ENCODE measurements around the gene CFAP97D1. TPM values are rescaled to one million over a fixed set of nuclear protein-coding genes. Genes with fewer than 3 reads are reported as not detected.

CFAP97D1 gene
- total and polyA plus RNA-seq, 8 donors = 0.06 to 0.11 (median 0.07) TPM; not detected in 4

GRCh38 chr17:43832168-43832975 lies 52.1 kb downstream of the CFAP97D1 start:
- H3K27ac ChIP-seq = peak overlapping the region; percentile 44 to 76
- intact Hi-C loops (cut with DNase I) = loop anchor here in 1 of 2 donors (10.0 kb wide), 1 partner anchor 48 kb away; the partner anchor contains the start of gene CFAP97D1

GRCh38 chr17:43832976-43833829 lies 53.0 kb downstream of the CFAP97D1 start, which contains the start of gene MPP3:
TSS of gene MPP3 (minus strand) at chr17:43833146. CDS start at chr17:43831906, 1,240 bp downstream.
- Histone ChIP-seq H3K36me3 (peaks cover 0 to 18% of the 10 kb centered on the region in 2 donors), H3K4me3 (peak within 1 kb of the TSS; percentile 64 to 66), H3K27ac (peak within 1 kb of the TSS; percentile 44 to 76), H3K9me3 (no peaks in the 10 kb centered on the region), H3K27me3 (peaks cover 0 to 37% of the 10 kb centered on the region in 2 donors), H3K4me1 (peaks cover 12 to 28% of the 10 kb centered on the region in 2 donors)
- ATAC-seq (peak; percentile 93), DNase-seq (peak; percentile 57 to 91 (median 70))
- TF ChIP-seq CTCF (IDR thresholded peaks at IDR 0.05) = no peak
- intact Hi-C loops (cut with DNase I) = loop anchor here in 1 of 2 donors (10.0 kb wide), 1 partner anchor 48 kb away; the partner anchor contains the start of gene CFAP97D1

More at GRCh38 chr17:43832168-43832975, 52.1 kb downstream of the CFAP97D1 start:
- ATAC-seq (peak; percentile 77), DNase-seq (peak; percentile 13 to 92 (median 46))
- H3K4me1 ChIP-seq = peaks cover 12 to 28% of the 10 kb centered on the region in 2 donors
- peak overlapping the region; percentile 64 to 66 for H3K4me3 ChIP-seq
- H3K27me3 ChIP-seq = peaks cover 0 to 37% of the 10 kb centered on the region in 2 donors
- peaks cover 0 to 21% of the 10 kb centered on the region in 2 donors for H3K36me3 ChIP-seq
- TF ChIP-seq CTCF (IDR thresholded peaks at IDR 0.05) = no peak
- H3K9me3 ChIP-seq = no peaks in the 10 kb centered on the region

GRCh38 chr17:43834106-43834505 lies 53.9 kb downstream of the CFAP97D1 start:
- Histone ChIP-seq H3K4me3 (no peak overlapping the region), H3K36me3 (peaks cover 0 to 11% of the 10 kb centered on the region in 2 donors), H3K4me1 (peaks cover 12 to 28% of the 10 kb centered on the region in 2 donors), H3K27ac (no peak overlapping the region), H3K9me3 (no peaks in the 10 kb centered on the region), H3K27me3 (peaks cover 0 to 37% of the 10 kb centered on the region in 2 donors)
- no peak for TF ChIP-seq CTCF (IDR thresholded peaks at IDR 0.05)
- ATAC-seq (no peak), DNase-seq (peak in 1 of 4 donors; percentile 12)
- intact Hi-C loops (cut with DNase I) = loop anchor here in 1 of 2 donors (10.0 kb wide), 1 partner anchor 49 kb away; the partner anchor contains the start of gene CFAP97D1

Other genes starting within 250 kb of the CFAP97D1 start
- gene ETV4, start 234.1 kb upstream of the CFAP97D1 start, total RNA-seq = 1 to 10 TPM; 4.3 to 9.8 TPM
- 10 to 100 TPM in 4 of 6 donors, 1 to 10 TPM in 2; 8.2 to 24.3 (median 17.7) TPM for gene ETV4, start 234.1 kb upstream of the CFAP97D1 start, polyA plus RNA-seq (ENCODE audit: insufficient read length in 6 of 6)
- 1 to 10 TPM in 1 of 2 donors, under 1 TPM in 1; 0.29 to 1.5 TPM for gene MEOX1, start 118.5 kb upstream of the CFAP97D1 start, total RNA-seq
- gene MEOX1, start 118.5 kb upstream of the CFAP97D1 start, polyA plus RNA-seq (ENCODE audit: insufficient read length in 6 of 6) = under 1 TPM; 0.30 to 0.43 (median 0.36) TPM
- under 1 TPM in 1 of 2 donors, not detected in 1; 0.12 TPM for gene SOST, start 21.6 kb upstream of the CFAP97D1 start, total RNA-seq
- gene SOST, start 21.6 kb upstream of the CFAP97D1 start, polyA plus RNA-seq (ENCODE audit: insufficient read length in 6 of 6) = under 1 TPM in 4 of 6 donors, not detected in 2; 0.11 to 0.66 (median 0.19) TPM
- 100 to 1,000 TPM in 1 of 2 donors, 10 to 100 TPM in 1; 95.8 to 105 TPM for gene DUSP3, start 1.5 kb upstream of the CFAP97D1 start, total RNA-seq
- 10 to 100 TPM; 30.9 to 37.8 (median 32.3) TPM for gene DUSP3, start 1.5 kb upstream of the CFAP97D1 start, polyA plus RNA-seq (ENCODE audit: insufficient read length in 6 of 6)
- gene MPP3, start 52.7 kb downstream of the CFAP97D1 start, total RNA-seq = 10 to 100 TPM; 14.4 to 17.9 TPM
- 10 to 100 TPM in 5 of 6 donors, 1 to 10 TPM in 1; 8.0 to 14.4 (median 11.6) TPM for gene MPP3, start 52.7 kb downstream of the CFAP97D1 start, polyA plus RNA-seq (ENCODE audit: insufficient read length in 6 of 6)
- 1 to 10 TPM; 1.6 to 7.1 TPM for gene CD300LG, start 66.7 kb downstream of the CFAP97D1 start, total RNA-seq
- gene CD300LG, start 66.7 kb downstream of the CFAP97D1 start, polyA plus RNA-seq (ENCODE audit: insufficient read length in 6 of 6) = 1 to 10 TPM in 5 of 6 donors, under 1 TPM in 1; 0.53 to 1.9 (median 1.4) TPM
- gene MPP2, start 127.1 kb downstream of the CFAP97D1 start, total RNA-seq = 1 to 10 TPM; 1.5 to 1.7 TPM
- gene MPP2, start 127.1 kb downstream of the CFAP97D1 start, polyA plus RNA-seq (ENCODE audit: insufficient read length in 6 of 6) = 1 to 10 TPM; 3.8 to 4.9 (median 4.6) TPM
- gene PPY, start 162.0 kb downstream of the CFAP97D1 start, total RNA-seq = not detected
- gene PPY, start 162.0 kb downstream of the CFAP97D1 start, polyA plus RNA-seq (ENCODE audit: insufficient read length in 6 of 6) = 1 to 10 TPM in 4 of 6 donors, under 1 TPM in 2; 0.36 to 4.9 (median 1.5) TPM
- gene PYY, start 173.5 kb downstream of the CFAP97D1 start, total RNA-seq = not detected
- under 1 TPM in 4 of 6 donors, not detected in 2; 0.21 to 0.68 (median 0.43) TPM for gene PYY, start 173.5 kb downstream of the CFAP97D1 start, polyA plus RNA-seq (ENCODE audit: insufficient read length in 6 of 6)
- 1 to 10 TPM; 5.2 to 7.0 TPM for gene NAGS, start 224.2 kb downstream of the CFAP97D1 start, total RNA-seq
- gene NAGS, start 224.2 kb downstream of the CFAP97D1 start, polyA plus RNA-seq (ENCODE audit: insufficient read length in 6 of 6) = 1 to 10 TPM; 2.4 to 4.1 (median 3.2) TPM
- gene TMEM101, start 234.5 kb downstream of the CFAP97D1 start, total RNA-seq = 10 to 100 TPM; 29.7 to 35.0 TPM
- gene TMEM101, start 234.5 kb downstream of the CFAP97D1 start, polyA plus RNA-seq (ENCODE audit: insufficient read length in 6 of 6) = 10 to 100 TPM; 38.0 to 49.4 (median 44.7) TPM